ENCODE results near the gene SAFB. TPM values are rescaled to one million over a fixed set of nuclear protein-coding genes. Genes with fewer than 3 reads are reported as not detected.

SAFB gene
- total and polyA plus RNA-seq, 2 of the 13 experiments (the other 11 are each of a cell fraction or from before 2014, with no cell fraction given) = 21.0 to 28.4 TPM

DNA sequence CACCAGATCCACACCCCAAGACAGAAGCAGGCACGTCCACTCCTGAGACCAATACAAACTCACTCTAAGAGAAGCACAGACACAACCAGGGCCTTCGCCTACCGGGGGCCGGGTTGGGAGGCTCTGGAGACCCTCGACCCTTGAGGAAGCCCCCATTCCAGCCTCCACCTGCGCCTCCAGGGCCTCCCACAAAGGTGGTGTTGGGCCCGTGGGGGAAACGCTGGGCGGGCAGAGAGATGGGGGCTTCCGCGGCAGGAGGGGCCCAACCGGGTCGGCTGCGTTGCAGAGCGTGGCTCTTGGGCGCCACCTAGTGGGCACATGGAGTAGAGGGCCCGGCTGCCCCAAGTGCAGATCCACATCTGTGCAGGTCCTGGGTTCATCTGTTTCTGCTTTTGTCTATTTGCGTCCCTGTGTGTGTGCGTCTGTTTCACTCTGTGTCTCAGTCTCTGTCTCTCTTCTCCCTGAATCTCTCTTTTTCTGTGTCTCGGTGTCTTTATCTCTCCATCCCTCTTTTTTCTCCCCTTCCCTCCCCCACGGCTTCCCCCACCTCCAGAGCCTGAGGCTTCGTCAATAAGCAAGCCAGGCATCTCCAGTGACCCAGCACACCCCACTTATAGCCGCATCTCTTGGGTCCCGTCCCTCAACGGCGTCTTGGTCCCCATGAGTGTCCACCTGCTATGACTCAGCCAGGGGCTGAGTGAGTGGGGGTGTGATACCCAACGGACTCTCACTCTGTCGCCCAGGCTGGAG lies 44.6 kb upstream of the SAFB start (continued):
- TF ChIP-seq ZNF562 (CRISPR knock-in tag; IDR thresholded peaks at IDR 0.05; ENCODE audit: borderline replicate concordance) (no peak), MXI1 (IDR thresholded peaks at IDR 0.05; ENCODE audit: borderline replicate concordance, low read depth, low read length) (0 out of 3 replicates have a peak, but pooled peaks have one; percentile 7), NFIB (CRISPR knock-in tag; IDR thresholded peaks at IDR 0.05; ENCODE audit: borderline replicate concordance) (no peak), CAMTA2 (CRISPR knock-in tag; IDR thresholded peaks at IDR 0.05; ENCODE audit: borderline replicate concordance) (no peak), NR2C2 (CRISPR knock-in tag; IDR thresholded peaks at IDR 0.05; ENCODE audit: borderline replicate concordance) (no peak), TCF12 (IDR thresholded peaks at IDR 0.05) (no peak), TCF12 (CRISPR knock-in tag; IDR thresholded peaks at IDR 0.05) (no peak), EHMT2 (IDR thresholded peaks at IDR 0.05; ENCODE audit: borderline replicate concordance, low read depth, low read length) (no peak), SRY (CRISPR knock-in tag; IDR thresholded peaks at IDR 0.05) (no peak), ZNF34 (CRISPR knock-in tag; IDR thresholded peaks at IDR 0.05; ENCODE audit: borderline replicate concordance) (0 out of 2 replicates have a peak, but pooled peaks have one; percentile 55), AGO1 (IDR thresholded peaks at IDR 0.05; ENCODE audit: low read depth, low read length, poor library complexity, severe bottlenecking) (peak; percentile 59), CHCHD3 (CRISPR knock-in tag; IDR thresholded peaks at IDR 0.05) (no peak), ZNF431 (CRISPR knock-in tag; IDR thresholded peaks at IDR 0.05; ENCODE audit: borderline replicate concordance, low read depth) (no peak), PHF8 (CRISPR knock-in tag; IDR thresholded peaks at IDR 0.05) (0 out of 2 replicates have a peak, but pooled peaks have one; percentile 29), ASH2L (IDR thresholded peaks at IDR 0.05; ENCODE audit: insufficient read length, low read depth, low read length) (no peak), DPF2 (CRISPR knock-in tag; IDR thresholded peaks at IDR 0.05; ENCODE audit: borderline replicate concordance, low read depth) (no peak), ZNF292 (CRISPR knock-in tag; IDR thresholded peaks at IDR 0.05; ENCODE audit: borderline replicate concordance, low read depth) (peak; percentile 57; the same call in 1 of the 2 replicates), ZNF10 (CRISPR knock-in tag; IDR thresholded peaks at IDR 0.05; ENCODE audit: borderline replicate concordance, low read depth) (no peak), ZSCAN20 (CRISPR knock-in tag; IDR thresholded peaks at IDR 0.05; ENCODE audit: borderline replicate concordance) (no peak), TRIM24 (CRISPR knock-in tag; IDR thresholded peaks at IDR 0.05) (no peak)
- TF ChIP-seq, protein P1, sequence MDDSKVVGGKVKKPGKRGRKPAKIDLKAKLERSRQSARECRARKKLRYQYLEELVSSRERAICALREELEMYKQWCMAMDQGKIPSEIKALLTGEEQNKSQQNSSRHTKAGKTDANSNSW (CRISPR knock-in tag; IDR thresholded peaks at IDR 0.05; ENCODE audit: borderline replicate concordance) = no peak
- TF ChIP-seq, protein P2, sequence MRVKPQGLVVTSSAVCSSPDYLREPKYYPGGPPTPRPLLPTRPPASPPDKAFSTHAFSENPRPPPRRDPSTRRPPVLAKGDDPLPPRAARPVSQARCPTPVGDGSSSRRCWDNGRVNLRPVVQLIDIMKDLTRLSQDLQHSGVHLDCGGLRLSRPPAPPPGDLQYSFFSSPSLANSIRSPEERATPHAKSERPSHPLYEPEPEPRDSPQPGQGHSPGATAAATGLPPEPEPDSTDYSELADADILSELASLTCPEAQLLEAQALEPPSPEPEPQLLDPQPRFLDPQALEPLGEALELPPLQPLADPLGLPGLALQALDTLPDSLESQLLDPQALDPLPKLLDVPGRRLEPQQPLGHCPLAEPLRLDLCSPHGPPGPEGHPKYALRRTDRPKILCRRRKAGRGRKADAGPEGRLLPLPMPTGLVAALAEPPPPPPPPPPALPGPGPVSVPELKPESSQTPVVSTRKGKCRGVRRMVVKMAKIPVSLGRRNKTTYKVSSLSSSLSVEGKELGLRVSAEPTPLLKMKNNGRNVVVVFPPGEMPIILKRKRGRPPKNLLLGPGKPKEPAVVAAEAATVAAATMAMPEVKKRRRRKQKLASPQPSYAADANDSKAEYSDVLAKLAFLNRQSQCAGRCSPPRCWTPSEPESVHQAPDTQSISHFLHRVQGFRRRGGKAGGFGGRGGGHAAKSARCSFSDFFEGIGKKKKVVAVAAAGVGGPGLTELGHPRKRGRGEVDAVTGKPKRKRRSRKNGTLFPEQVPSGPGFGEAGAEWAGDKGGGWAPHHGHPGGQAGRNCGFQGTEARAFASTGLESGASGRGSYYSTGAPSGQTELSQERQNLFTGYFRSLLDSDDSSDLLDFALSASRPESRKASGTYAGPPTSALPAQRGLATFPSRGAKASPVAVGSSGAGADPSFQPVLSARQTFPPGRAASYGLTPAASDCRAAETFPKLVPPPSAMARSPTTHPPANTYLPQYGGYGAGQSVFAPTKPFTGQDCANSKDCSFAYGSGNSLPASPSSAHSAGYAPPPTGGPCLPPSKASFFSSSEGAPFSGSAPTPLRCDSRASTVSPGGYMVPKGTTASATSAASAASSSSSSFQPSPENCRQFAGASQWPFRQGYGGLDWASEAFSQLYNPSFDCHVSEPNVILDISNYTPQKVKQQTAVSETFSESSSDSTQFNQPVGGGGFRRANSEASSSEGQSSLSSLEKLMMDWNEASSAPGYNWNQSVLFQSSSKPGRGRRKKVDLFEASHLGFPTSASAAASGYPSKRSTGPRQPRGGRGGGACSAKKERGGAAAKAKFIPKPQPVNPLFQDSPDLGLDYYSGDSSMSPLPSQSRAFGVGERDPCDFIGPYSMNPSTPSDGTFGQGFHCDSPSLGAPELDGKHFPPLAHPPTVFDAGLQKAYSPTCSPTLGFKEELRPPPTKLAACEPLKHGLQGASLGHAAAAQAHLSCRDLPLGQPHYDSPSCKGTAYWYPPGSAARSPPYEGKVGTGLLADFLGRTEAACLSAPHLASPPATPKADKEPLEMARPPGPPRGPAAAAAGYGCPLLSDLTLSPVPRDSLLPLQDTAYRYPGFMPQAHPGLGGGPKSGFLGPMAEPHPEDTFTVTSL (CRISPR knock-in tag; IDR thresholded peaks at IDR 0.05; ENCODE audit: borderline replicate concordance) = no peak
- TF ChIP-seq, protein P3, sequence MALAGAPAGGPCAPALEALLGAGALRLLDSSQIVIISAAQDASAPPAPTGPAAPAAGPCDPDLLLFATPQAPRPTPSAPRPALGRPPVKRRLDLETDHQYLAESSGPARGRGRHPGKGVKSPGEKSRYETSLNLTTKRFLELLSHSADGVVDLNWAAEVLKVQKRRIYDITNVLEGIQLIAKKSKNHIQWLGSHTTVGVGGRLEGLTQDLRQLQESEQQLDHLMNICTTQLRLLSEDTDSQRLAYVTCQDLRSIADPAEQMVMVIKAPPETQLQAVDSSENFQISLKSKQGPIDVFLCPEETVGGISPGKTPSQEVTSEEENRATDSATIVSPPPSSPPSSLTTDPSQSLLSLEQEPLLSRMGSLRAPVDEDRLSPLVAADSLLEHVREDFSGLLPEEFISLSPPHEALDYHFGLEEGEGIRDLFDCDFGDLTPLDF (CRISPR knock-in tag; IDR thresholded peaks at IDR 0.05) = no peak
